Mesothelial cell of epicardium (in vitro differentiated cells): ENCODE results near the gene RFPL3. TPM values are rescaled to one million over a fixed set of nuclear protein-coding genes. Genes with fewer than 3 reads are reported as not detected.
"Not testable (repeated sequence)": the region's sequence is repeated elsewhere in the genome, so short reads cannot be mapped to it uniquely, and the experiment has no call there.

Source experiments
- DNase-seq, 2 experiments: peaks; one replicate each; pipeline ENCODE4 v3.0.0; 2021; ENCODE audit warnings: low spot score in 2 of 2; ENCODE audit not compliant: unreplicated experiment in 2 of 2
- H3K27ac Mint-ChIP-seq: 2 replicates; pipeline ENCODE4 v1.8.0; 2021; ENCODE audit warnings: mixed read lengths
- H3K27me3 Mint-ChIP-seq: 2 replicates; pipeline ENCODE4 v1.8.0; 2021; ENCODE audit warnings: low read depth, mixed read lengths
- H3K36me3 Mint-ChIP-seq: 2 replicates; pipeline ENCODE4 v1.8.0; 2021; ENCODE audit warnings: mixed read lengths
- H3K4me1 Mint-ChIP-seq: 2 replicates; pipeline ENCODE4 v1.8.0; 2021; ENCODE audit warnings: mixed read lengths
- H3K4me3 Mint-ChIP-seq: 2 replicates; pipeline ENCODE4 v1.8.0; 2021; ENCODE audit warnings: mild to moderate bottlenecking, moderate library complexity, mixed read lengths
- H3K9me3 Mint-ChIP-seq: 2 replicates; pipeline ENCODE4 v1.8.0; 2021; ENCODE audit warnings: mixed read lengths
- CTCF ChIP-seq: fragments of 200-600 bp; sonication (generic); IDR thresholded peaks from one replicate; pipeline ENCODE4 v1.5.0; 2021; ENCODE audit warnings: antibody characterized with exemption; ENCODE audit not compliant: unreplicated experiment
- total RNA-seq: library from RNA; stranded (reverse); gene quantifications from 3 replicates; pipeline ENCODE4 v1.2.1, GENCODE V29; 2021

Gene RFPL3
- total RNA-seq, 1 donor from 2014 or later, result not detected

DNA sequence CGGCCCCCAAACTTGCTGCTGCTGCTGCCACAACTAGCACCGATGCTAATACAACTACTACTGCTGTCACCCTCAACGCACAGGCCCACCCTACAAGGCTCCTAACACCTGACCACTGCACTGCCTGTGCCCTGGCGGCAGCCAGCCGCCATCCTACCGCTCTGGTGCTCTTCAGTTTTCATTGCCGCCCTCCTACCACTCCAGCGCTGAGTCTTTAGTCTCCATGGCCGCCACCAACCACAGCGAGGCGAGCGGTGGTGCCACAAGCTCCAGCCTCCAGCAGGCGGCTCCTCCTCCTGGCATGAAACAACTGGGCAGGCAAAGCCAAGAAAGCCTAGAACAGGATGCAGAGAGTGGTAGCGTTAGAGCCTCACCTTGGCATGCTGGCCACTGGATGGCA lies 5.0 kb upstream of the RFPL3 start:
- H3K27me3 Mint-ChIP-seq, result peaks cover 3% of the 10 kb centered on the region
- H3K9me3 Mint-ChIP-seq, result peaks cover 4% of the 10 kb centered on the region
- no peak overlapping the region for H3K4me3 Mint-ChIP-seq
- H3K4me1 Mint-ChIP-seq, result no peaks in the 10 kb centered on the region
- DNase-seq, result no peak
- no peak overlapping the region for H3K27ac Mint-ChIP-seq
- no peaks in the 10 kb centered on the region for H3K36me3 Mint-ChIP-seq
- no peak for TF ChIP-seq CTCF

GRCh38 chr22:32353292-32353691 lies 4.4 kb upstream of the RFPL3 start:
- TF ChIP-seq CTCF, result no peak
- H3K27ac Mint-ChIP-seq, result no peak overlapping the region
- H3K4me3 Mint-ChIP-seq, result no peak overlapping the region
- H3K9me3 Mint-ChIP-seq, result peaks cover 4% of the 10 kb centered on the region
- H3K4me1 Mint-ChIP-seq, result no peaks in the 10 kb centered on the region
- H3K36me3 Mint-ChIP-seq, result no peaks in the 10 kb centered on the region
- no peak for DNase-seq
- peaks cover 3% of the 10 kb centered on the region for H3K27me3 Mint-ChIP-seq

- H3K9me3 Mint-ChIP-seq, result peaks cover 4% of the 10 kb centered on the region
- TF ChIP-seq CTCF, result no peak
- DNase-seq, result no peak
- no peak overlapping the region for H3K27ac Mint-ChIP-seq
- no peaks in the 10 kb centered on the region for H3K4me1 Mint-ChIP-seq
- no peak overlapping the region for H3K4me3 Mint-ChIP-seq
- H3K36me3 Mint-ChIP-seq, result no peaks in the 10 kb centered on the region
- peaks cover 3% of the 10 kb centered on the region for H3K27me3 Mint-ChIP-seq
Observed at GRCh38 chr22:32353840-32354239, 3.8 kb upstream of the RFPL3 start.

DNA sequence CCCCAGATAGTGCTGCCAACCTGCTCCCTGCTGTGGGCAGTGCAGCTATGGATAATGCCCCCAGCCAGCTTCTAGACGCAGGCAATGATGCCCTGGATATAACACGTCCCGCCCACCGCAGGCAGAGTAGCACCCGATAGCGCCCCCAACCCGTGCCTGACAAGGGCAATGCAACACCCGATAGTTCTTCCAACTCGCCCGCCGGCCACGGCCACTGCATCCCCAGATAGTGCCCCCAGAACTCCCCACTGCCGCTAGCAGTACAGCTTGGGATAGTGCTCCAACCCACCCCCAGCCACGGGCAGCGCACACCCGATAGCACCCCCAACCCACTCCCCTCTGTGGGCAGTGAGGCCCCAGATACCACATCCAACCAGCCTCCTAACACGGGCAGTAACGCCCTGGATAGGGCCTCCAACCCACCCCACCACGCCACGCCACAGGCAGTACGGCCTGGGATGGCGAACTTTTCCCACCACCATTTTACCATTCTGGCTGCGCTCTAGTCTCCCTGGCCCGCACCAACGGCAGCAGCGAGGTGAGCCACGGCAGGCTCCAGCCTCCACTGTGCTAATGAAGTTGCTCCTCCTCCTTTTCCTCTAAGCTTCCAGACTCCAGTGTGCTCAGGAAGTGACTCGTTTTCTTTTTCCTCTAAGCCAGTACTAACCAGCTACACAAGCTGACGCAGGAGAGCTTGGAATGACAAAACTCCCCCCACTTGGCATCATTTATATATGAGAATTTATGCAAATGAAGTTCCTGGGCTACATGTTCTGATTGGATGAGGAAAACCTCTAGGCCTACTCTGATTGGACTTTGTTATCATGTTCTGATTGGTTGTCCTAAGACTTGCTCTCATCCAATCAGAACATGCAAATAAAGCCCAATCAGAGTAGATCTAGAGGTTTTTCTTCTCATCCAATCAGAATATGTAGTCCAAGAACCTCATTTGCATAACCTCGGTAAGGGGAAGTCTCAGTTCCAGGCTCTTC lies 3.0 kb upstream of the RFPL3 start:
- Mint-ChIP-seq H3K9me3 (peaks cover 4% of the 10 kb centered on the region), H3K27ac (no peak overlapping the region), H3K27me3 (peaks cover 3% of the 10 kb centered on the region), H3K4me1 (no peaks in the 10 kb centered on the region), H3K36me3 (no peaks in the 10 kb centered on the region), H3K4me3 (no peak overlapping the region)
- no peak for TF ChIP-seq CTCF
- DNase-seq, result no peak

DNA sequence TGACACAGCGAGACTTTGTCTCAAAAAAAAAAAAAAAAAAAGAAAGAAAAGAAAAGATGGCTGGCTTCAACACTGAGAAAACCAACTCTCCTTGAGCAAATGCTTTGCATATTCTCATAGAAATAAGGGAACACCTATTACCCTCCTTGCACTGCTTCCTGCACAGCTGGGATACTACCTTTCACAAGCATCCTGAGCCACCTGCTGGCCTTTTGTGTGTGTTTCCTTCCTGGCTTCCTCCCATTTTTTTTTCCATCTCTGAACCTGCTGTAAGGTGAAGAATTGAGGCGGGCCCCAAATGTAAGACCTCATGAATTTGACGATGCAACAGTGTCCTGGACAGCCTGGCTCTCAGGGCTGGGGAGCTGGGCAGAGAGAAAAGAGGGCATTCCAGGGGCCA lies 1.9 kb upstream of the RFPL3 start:
- DNase-seq, result no peak
- TF ChIP-seq CTCF, result no peak
- no peaks in the 10 kb centered on the region for H3K36me3 Mint-ChIP-seq
- H3K9me3 Mint-ChIP-seq, result peaks cover 4% of the 10 kb centered on the region
- H3K27me3 Mint-ChIP-seq, result peaks cover 3% of the 10 kb centered on the region
- H3K4me1 Mint-ChIP-seq, result no peaks in the 10 kb centered on the region
- H3K27ac Mint-ChIP-seq, result no peak overlapping the region
- H3K4me3 Mint-ChIP-seq, result no peak overlapping the region

DNA sequence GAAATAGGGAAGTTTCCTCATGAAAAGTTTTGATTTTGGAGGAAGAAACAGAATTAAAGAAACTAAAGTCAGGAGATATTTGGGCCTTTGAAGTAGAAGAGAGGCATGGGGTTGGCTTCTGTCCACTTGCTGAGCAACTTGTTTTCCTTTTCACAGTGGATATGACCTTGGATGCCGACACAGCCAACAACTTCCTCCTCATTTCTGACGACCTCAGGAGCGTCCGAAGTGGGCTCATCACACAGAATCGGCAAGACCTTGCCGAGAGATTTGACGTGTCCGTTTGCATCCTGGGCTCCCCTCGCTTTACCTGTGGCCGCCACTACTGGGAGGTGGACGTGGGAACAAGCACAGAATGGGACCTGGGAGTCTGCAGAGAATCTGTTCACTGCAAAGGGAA lies 2.4 kb downstream of the RFPL3 start:
- not testable (repeated sequence) for DNase-seq, H3K9me3 Mint-ChIP-seq, H3K4me1 Mint-ChIP-seq, H3K4me3 Mint-ChIP-seq, H3K27ac Mint-ChIP-seq, H3K36me3 Mint-ChIP-seq
- peaks cover 24% of the 10 kb centered on the region for H3K27me3 Mint-ChIP-seq
